Medulla oblongata (tissue), 1 donor: ENCODE data around the gene MAD2L2.

Source experiments
- DNase-seq: peaks from one replicate; pipeline ENCODE4 v3.0.0-alpha.2; 2015; ENCODE audit errors: extremely low spot score

Gene MAD2L2

DNA sequence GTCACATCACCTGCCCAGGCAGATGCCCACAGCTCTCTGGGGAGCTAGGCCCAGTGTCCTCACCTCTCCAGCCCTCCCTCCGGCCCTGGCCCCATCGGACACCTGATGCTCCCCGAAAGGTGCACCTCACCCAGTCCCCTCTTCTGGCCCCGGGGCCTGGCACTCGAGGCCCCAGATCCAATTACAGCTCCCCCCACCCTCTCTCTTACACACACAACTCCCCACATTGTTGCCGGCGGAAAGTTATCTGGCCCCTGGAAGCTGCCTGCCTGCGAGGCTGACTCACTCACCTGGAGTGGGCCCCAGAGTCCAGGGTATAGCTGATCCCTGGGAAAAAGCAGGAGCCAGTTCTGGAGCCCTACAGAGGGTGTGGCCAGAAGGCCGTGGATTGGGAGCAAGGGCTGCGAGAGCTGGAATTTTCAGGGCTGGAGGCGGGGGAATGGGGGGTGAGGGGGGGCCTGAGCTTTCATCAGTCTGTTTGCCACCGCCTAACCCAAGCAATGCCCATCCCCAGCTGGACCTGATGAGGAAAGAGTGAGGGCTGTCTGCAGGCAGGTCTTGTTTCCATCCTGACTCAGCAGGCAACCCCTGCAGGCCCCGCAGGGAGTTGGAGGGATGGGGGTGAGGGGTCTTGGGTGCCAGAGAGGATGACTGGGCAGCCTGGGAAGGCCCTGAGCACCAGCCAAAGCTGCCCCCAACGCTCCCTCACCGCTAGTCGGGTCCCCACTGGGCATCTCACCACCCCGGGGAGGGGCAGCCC, 27.7 kb downstream of the MAD2L2 start:
- no peak for DNase-seq

DNA sequence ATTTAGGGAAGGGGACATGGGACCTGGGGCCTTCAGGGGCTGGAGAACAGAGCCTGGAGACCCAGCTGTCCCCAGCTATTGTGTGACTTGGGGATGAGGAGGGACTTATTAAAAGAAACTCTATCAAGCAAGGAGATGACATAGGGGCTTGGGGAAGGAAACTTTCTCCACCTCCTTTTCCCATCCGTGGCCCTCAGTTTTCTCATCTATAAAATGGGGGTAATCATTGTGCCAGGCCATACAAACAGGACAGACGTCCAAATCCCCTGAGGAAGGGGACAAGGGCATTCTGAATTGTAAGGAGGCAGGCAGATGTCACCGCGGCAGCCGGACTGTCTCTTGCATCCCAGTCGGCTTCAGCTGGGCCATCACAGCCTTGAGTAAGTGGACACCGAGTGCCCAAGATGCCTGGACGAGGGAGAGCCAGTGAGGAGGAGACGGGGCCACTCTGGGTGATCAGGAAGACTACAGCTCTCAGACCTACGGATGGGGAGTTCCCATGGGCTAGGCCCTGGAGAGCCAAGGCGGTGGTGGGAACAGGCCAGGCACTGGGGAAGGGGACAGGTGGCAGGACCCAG, 28.7 kb downstream of the MAD2L2 start:
- no peak for DNase-seq

DNA sequence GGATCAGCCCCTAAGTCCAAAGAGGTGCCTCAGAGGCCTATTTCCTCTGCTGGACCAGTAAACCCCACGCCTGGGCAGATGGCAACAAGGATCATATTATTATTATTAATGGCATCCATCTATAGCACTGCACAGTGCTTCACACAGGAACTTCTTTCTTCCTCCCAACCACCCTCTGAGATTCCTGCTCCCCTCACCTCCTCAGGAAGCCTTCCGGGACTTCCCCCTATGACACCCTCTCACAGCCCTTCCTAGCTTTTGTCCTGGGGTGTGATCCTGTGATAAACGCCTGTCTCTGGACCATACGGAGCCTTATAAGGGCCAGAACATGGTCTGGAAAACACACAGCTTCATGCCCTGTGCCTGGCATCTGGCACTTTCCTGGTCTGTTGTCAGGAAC, 29.9 kb downstream of the MAD2L2 start:
- DNase-seq: no peak

DNA sequence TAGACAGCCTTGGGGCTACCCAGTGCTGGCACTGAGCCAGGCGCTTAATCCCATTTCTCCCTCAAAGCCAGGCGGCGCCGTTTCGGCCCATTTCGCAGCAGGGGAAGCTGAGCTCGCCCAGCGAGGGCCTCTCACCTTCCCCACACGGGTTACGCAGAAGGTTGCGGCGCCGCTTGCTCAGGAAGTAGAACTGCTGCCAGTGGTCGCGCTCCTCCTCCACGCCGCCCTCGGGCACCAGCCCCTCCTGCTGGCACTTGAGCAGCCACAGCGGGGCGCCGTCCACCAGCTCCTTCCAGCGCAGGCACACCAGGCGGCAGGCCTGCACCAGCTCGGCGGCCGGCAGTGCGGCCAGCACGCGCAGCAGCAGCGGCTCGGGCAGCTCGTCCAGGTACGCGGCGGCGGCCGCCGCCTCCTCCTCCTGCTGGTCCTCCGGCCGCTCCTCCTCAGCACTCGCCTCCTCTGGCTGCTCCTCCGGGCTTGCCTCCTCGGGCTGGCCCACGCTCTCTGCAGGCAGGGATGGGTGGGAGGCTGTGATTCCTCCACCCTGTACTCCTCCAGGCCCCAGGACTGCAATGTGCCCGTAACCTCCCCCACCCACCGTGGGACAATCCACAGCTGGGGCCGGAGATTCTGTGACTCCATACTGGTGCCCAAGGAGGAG, 30.5 kb downstream of the MAD2L2 start:
- DNase-seq: peak; percentile 72

DNA sequence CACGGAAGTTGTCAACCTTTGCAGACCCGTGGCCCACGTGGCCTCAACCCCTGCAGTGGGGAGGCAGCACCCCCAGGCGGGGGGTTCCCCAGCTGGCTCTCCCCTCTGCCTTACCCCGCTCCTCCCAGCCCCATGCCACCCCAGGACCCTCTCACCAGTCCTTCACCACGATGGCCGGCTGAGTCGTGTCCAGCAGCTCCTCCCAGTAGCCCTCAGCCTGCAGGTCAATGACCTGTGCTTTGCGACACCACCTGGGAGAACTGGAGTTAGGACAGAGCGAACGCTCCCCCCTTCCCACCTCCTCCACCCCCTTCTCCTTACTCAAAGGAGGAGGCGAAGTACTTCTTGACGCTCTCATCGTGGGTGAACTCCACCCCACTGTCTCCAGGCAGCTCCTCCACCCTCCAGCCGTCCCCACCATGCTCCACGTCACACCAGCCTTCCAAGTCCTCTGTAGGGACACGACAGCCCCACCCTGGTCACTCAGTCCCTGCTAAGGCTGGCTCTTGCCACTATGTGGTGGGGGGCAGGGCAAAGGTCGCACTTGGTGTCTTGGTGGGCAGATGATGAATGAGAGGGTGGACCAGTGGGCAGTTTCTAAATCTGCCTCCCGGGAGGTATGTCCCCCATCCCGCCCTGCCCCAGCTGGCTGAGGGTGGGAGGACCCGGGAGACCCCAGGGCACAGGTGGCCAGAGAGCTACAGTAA, 31.2 kb downstream of the MAD2L2 start:
- DNase-seq: no peak

DNA sequence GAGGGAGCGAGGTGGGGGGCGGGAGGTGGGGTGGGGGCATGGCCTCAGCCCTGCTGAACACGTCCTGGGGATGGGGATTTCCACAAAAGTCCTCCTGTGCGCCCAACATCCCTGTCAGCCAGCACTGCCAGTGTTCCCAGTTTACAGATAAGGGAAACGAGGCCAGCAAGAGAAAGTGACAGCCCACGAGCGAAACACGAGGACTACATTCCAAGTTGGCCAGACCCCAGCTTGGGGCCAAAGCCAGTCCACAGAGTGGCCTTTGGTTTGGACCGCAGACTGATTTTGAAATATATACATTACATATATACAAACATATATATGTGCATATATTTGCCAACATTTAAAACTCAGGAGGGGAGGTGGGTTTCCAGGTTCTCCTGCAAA, 31.7 kb downstream of the MAD2L2 start:
- no peak for DNase-seq

DNA sequence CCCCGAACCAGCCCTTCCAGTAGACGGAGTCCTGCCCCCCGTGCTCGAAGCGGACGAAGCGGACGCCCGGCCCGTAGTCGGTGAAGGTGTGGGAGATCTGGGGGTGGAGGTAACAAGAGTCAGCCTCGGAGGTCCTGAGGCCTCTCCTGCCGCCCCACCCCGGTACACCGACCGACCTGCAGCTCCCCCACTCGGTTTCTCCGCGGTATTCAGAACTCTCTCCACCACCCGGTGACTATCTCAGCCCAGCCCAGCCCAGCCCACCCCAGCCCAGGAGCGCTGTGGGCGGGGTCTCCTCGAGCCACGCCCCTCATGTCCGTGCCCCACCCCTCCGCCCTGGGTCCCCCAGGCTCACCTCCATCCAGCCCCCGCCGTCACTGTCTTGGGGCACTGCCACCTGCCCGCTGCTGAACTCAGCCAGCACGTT, 32.2 kb downstream of the MAD2L2 start:
- DNase-seq: peak; percentile 33

DNA sequence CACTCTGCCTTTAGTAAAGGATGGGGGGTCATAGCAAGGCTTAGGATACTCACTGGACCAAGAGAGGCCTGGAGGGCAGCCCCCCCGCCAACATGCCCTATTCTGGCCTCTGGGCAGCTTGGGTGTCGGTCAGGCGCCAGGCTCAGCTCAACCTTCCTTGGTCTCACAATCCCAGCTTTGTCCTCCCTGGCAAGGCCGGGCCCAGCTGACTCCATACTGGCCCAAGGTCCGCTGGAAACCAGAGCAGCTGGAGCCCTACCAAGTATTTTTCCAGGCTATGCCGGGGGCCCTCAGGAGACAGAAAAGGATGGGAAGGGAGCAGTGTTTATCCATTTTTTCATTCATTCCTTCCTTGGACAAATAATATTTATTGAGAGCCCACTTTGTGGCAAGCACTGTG, 32.9 kb downstream of the MAD2L2 start:
- DNase-seq: peak; percentile 98

DNA sequence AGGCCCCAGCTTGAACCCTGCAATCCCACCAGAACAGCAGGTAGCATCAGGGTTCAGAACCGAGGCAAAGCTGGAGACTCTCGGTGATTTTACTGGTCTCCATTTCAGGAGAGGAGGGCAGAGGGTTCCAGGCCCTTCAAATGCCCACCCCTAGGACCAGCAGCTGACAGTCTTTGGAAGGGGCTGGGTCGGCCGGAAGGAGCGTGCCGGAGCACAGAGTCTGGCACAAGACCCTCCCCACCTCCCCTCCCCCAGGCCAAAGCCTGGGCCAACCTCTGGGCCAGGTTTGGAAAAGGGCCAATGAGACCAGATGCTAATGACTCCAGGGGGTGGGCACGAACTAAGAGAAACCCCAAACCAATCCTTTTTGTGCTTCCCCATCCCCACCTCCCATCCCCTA, 33.6 kb downstream of the MAD2L2 start:
- no peak for DNase-seq

DNA sequence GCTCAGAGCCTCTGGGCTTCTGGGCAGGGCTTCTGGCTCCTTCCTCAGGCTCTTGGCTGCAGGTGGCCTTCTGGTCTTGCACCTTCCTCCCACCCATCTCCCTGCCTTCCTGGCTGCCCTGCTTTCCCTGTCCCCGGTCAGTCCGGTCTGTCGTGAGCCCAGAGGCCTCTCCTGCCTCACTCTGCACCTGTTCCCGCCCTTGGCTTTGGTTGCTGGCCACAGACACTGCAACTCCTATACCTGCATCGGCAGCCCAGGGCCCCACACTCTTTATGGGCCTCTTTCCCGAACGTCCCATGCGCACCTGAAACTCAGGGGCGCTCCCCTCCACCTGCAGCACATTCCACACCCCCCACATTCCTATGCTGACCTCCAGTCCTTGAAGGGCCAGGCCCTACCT, 34.6 kb downstream of the MAD2L2 start:
- no peak for DNase-seq

DNA sequence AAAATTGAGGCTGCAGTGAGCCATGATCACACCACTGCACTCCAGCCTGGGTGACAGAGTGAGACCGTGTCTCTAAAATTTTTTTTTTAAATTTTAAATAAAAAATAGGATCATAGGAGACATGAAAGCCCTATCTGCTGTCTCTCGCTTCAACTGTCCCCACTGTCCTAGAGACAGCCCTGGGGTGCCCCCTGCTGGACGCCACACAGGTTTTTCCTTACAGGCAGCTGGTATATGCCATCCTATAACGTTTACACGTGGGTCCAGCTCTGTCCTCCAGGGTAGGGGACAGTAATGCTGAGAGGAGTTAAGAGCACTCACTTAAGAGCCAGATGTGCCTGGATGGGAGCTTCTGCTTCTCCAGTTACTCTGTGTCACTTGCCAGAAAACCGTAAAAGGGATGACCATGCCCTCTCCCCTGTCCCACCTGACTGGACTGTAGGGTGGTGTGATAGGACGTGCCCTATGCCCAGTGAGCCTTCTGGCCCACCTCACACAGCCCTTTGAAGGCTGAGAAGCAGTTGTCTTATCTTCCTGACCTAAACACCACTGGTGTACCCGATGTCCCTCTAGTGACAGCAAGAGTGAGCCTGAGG, 35.2 kb downstream of the MAD2L2 start:
- DNase-seq: peak; percentile 93

DNA sequence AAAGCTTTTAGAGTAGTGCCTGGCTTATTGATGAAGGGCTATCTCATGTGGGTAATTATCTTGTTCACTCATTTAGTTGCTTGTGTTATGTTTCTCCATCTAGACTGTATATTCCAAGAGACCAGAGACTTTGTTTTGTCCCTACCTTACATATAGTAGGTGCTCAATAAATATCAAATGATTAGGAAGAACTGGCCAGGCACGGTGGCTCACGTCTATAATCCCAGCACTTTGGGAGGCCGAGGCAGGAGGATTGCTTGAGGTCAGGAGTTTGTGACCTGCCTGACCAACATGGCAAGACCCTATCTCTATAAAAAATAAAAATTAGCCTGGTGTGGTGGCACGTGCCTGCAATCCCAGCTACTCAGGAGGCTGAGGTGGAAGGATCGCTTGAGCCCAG, 35.7 kb downstream of the MAD2L2 start:
- DNase-seq: no peak

DNA sequence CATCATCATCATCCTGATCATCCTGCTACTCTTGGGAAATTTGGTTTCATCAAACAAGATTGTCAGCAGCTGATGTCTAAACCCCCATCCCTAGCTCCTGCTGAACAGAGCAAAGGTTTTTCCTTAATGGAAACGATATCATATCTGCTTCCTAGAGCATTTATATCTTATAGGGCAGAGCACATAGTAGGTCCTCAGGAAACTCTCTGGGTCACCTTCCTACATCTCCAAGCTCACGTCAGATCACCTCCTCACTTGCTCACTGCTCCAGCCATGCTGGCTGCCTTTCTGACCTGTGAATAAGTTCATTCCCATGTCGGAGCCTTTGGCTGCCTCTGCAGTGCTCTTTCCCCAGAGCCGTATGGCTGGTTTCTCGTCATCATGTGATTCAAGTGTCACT, 37.2 kb downstream of the MAD2L2 start:
- DNase-seq: no peak

DNA sequence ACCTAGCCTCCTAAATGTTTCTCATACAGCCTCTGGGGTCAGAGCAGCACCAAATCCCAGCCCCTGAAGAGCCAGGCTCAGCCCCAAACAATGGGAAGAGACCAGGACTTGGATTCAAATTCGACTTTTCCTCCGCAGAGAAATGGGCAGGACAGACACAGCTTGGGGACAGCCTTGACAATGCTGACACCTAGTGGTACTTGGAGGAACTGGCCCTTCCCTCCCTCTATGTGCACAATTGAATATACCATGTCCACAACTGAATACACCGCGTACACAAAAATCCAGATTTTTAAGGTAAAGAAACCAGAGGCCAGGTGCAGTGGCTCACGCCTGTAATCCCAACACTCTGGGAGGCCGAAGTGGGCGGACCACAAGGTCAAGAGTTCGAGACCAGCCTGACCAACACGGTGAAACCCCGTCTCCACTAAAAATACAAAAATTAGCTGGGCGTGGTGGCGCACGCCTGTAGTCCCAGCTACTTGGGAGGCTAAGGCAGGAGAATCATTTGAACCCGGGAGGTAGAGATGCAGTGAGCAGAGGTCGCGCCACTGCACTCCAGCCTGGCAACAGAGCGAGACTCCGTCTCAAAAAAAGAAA, 38.4 kb downstream of the MAD2L2 start:
- peak; percentile 82 for DNase-seq

DNA sequence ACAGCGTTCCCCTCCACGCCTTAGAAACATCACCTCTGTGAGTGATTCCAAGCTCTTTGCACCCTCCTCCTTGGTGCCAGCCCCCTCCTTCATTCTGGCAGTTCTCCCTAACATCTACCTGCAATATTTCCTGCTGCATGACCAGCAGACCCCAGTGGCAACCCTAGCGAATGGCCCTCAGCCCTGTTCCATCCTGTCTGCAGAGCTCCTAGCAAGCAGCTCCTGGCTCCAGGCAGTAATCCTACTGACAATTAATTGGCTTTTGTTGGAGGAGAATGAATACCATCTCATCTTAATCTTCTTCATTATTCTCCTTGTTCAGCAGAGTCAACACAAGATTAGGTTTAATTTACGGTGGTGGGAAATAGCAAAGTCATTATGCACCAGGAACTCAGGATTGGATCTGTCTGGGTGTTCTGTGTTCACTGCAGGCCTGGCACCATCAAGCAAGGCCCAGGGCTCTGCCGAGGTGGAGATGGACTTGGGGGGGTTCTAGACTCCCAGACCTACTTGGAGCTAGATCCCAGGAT, 39.1 kb downstream of the MAD2L2 start:
- no peak for DNase-seq

DNA sequence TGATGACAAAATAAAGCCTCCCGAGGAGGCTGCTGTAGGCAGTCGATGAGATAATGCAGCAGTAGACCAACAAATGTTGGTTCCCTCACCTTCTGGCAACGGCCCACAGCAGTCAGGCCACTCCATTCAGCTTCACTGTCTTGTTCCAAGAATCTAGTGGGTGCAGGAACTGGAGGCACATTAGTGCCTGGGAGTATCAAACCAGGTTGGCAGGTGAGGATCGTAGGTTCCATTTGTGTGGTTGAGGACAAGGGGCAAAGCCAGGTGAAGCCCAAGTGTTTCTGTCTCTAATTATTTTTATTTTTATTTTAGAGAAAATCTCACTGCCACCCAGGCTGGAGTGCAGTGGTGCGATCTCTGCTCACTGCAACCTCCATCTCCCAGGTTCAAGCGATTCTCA, 40.0 kb downstream of the MAD2L2 start:
- DNase-seq: no peak

DNA sequence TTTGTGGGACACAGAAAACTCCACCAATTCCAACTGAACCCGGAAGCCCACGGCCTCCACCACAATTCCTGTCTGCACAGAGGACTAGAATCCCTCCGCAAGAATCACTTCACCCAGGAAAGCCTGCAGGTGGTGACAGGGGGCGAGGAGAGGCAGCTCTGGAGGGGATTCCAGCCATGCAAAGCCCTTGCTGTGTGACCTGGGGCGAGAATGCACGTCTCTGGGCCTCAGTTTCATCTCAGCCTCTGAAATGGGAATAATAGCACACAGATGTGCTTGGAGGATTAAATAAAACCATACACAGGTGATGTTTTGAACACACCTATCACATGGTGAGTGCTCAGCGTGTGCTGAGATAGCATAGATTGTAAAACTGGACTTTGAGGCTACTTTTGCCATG, 40.8 kb downstream of the MAD2L2 start:
- no peak for DNase-seq

DNA sequence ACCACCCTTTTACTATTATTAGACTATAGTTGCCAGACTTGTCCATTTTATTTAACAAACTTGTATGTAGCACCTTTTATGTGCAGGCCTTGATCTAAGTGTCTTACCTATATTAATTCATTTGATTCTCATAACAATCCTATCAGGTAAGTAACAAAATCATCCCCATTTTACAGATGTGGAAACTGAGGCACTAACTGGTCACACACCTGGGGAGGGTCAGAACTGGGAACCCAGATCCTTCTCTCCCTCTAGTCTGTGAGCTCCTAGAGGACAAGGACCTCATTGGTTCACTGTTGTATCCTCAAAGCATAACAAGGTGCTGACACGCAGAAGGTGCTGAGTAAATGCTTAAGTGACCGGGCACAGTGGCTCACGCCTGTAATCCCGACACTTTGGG, 41.6 kb downstream of the MAD2L2 start:
- DNase-seq: no peak

DNA sequence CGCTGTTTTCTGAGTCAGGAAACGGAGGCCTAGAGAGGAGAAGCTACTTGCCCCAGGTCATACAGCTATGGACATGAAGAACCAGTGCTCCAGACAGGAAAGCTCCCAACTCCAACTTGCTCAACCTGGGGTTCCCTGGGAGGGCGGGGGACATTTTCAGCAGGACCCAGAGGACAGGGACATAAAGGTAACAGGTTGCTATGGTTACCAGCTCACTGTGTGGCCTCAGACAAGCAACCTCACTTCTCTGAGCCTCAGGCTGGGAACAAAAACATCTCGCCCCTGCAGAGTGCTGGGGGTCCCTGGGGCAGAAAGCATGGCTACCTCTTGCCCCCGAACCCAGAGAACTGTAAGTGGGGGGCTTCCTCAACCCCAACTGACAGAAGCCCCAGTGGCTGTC, 42.8 kb downstream of the MAD2L2 start:
- DNase-seq: no peak

DNA sequence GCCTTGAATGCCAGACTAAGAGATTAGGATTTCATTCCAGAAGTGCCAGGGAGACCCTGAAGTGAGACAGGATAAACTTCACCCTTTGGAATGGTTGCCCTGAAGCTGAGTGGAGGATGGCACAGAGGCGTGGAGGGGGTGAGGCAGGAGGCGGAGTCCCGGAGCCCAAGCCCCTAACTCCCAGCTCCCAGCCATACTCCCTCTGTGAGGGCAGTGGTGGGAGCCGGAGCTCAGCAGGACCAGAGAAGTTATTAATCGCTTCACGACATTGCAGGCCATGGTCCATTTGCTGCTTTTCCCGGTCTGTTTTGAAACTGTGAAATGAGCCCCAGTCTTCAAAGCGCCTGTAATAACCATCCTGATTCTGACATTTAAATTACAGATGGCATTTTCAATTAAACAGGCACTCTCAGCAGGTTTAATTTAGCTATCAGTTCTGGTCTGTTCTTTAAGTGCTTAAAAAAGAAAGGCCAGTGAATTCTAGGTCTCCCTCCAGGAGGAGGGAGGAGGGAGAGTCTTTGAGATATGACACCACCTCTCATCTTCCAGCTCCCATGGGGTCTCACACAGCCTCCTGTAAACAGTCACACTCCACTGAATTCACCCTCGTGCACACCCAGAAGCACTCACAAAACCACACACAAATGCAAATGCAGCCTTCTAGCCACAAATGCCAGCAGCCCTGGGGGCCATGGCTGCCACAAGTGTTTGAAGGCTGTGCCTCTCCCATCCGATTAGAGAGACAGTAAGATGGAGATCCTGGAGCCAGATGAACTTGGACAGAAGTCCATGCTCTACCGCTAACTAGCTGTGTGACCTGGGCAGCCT, 46.4 kb downstream of the MAD2L2 start:
- no peak for DNase-seq
